Measurements from ENCODE around the gene HSBP1L1.

HSBP1L1 gene

GRCh38 chr18:80000877-80001276, 36.4 kb downstream of the HSBP1L1 start:
- no peak overlapping the region for H4K8ac ChIP-seq (ENCODE audit: low read length)
- no peak overlapping the region for H2BK5ac ChIP-seq (ENCODE audit: low read depth, low read length, poor library complexity, severe bottlenecking)
- no peak overlapping the region for H3K4me3 ChIP-seq (ENCODE audit: insufficient read depth in 1 of 2, low read depth in 1 of 2, low read length in 2 of 2)
- no peak overlapping the region for H3K18ac ChIP-seq (ENCODE audit: low read depth in 1 of 2, low read length in 2 of 2)
- no peak overlapping the region for H2BK12ac ChIP-seq (ENCODE audit: low read length in 2 of 2)
- no peak overlapping the region for H2AK5ac ChIP-seq (ENCODE audit: low read length, severe bottlenecking)
- no peak overlapping the region for H3K9ac ChIP-seq (ENCODE audit: low read length)
- WGBS, result 78% methylated on average over 3 of the region's 3 CpGs
- H3K23ac ChIP-seq (ENCODE audit: low read length in 2 of 2), result no peak overlapping the region
- no peak overlapping the region for H2BK120ac ChIP-seq (ENCODE audit: low read depth, low read length)
- no peak overlapping the region for H2BK15ac ChIP-seq (ENCODE audit: low read depth, poor library complexity, severe bottlenecking)
- H3K4me1 ChIP-seq (ENCODE audit: control insufficient read depth, insufficient read depth, low read depth, low read length), result peaks cover 2% of the 10 kb centered on the region
- no peak overlapping the region for H4K91ac ChIP-seq (ENCODE audit: low read length)
- no peak overlapping the region for H3K14ac ChIP-seq (ENCODE audit: low read length in 2 of 2)
- no peaks in the 10 kb centered on the region for H3K79me1 ChIP-seq (replicated peaks; ENCODE audit: low read length, poor library complexity, severe bottlenecking)
- no peak overlapping the region for H3K27ac ChIP-seq (ENCODE audit: low read length, poor library complexity, severe bottlenecking)
- H3K4me2 ChIP-seq (ENCODE audit: low read length, poor library complexity, severe bottlenecking), result no peak overlapping the region
- no peaks in the 10 kb centered on the region for H3K36me3 ChIP-seq (ENCODE audit: control insufficient read depth in 1 of 2, insufficient read depth in 2 of 2, low read depth in 1 of 2, low read length in 2 of 2)
- no peak overlapping the region for H3K4ac ChIP-seq (ENCODE audit: low read depth in 1 of 2, low read length in 2 of 2)
- no peaks in the 10 kb centered on the region for H3K27me3 ChIP-seq (ENCODE audit: control insufficient read depth in 1 of 2, insufficient read depth in 1 of 2, low read length in 2 of 2)
- no peak for DNase-seq
- peaks cover 5% of the 10 kb centered on the region for H3K9me3 ChIP-seq (ENCODE audit: control insufficient read depth, low read length)
- H2AFZ ChIP-seq (ENCODE audit: low read depth, low read length), result no peak overlapping the region

GRCh38 chr18:80002468-80002867, 38.0 kb downstream of the HSBP1L1 start:
- H3K9ac ChIP-seq (ENCODE audit: low read length), result no peak overlapping the region
- no peak overlapping the region for H3K27ac ChIP-seq (ENCODE audit: low read length, poor library complexity, severe bottlenecking)
- H2BK5ac ChIP-seq (ENCODE audit: low read depth, low read length, poor library complexity, severe bottlenecking), result no peak overlapping the region
- peaks cover 5% of the 10 kb centered on the region for H3K9me3 ChIP-seq (ENCODE audit: control insufficient read depth, low read length)
- H2AFZ ChIP-seq (ENCODE audit: low read depth, low read length), result no peak overlapping the region
- H3K14ac ChIP-seq (ENCODE audit: low read length in 2 of 2), result no peak overlapping the region
- H4K91ac ChIP-seq (ENCODE audit: low read length), result no peak overlapping the region
- no peak overlapping the region for H3K4me2 ChIP-seq (ENCODE audit: low read length, poor library complexity, severe bottlenecking)
- H3K4me1 ChIP-seq (ENCODE audit: control insufficient read depth, insufficient read depth, low read depth, low read length), result peaks cover 2% of the 10 kb centered on the region
- no peak overlapping the region for H2AK5ac ChIP-seq (ENCODE audit: low read length, severe bottlenecking)
- no peak overlapping the region for H3K4ac ChIP-seq (ENCODE audit: low read depth in 1 of 2, low read length in 2 of 2)
- DNase-seq, result no peak
- no peak overlapping the region for H3K18ac ChIP-seq (ENCODE audit: low read depth in 1 of 2, low read length in 2 of 2)
- H3K79me1 ChIP-seq (replicated peaks; ENCODE audit: low read length, poor library complexity, severe bottlenecking), result no peaks in the 10 kb centered on the region
- H4K8ac ChIP-seq (ENCODE audit: low read length), result no peak overlapping the region
- 88% methylated on average over 5 of the region's 5 CpGs for WGBS
- no peak overlapping the region for H2BK15ac ChIP-seq (ENCODE audit: low read depth, poor library complexity, severe bottlenecking)
- no peak overlapping the region for H2BK120ac ChIP-seq (ENCODE audit: low read depth, low read length)
- H3K27me3 ChIP-seq (ENCODE audit: control insufficient read depth in 1 of 2, insufficient read depth in 1 of 2, low read length in 2 of 2), result no peaks in the 10 kb centered on the region
- no peaks in the 10 kb centered on the region for H3K36me3 ChIP-seq (ENCODE audit: control insufficient read depth in 1 of 2, insufficient read depth in 2 of 2, low read depth in 1 of 2, low read length in 2 of 2)
- no peak overlapping the region for H3K4me3 ChIP-seq (ENCODE audit: insufficient read depth in 1 of 2, low read depth in 1 of 2, low read length in 2 of 2)
- no peak overlapping the region for H3K23ac ChIP-seq (ENCODE audit: low read length in 2 of 2)
- H2BK12ac ChIP-seq (ENCODE audit: low read length in 2 of 2), result no peak overlapping the region

- 83% methylated on average over 12 of the region's 12 CpGs for WGBS
- no peak overlapping the region for H3K14ac ChIP-seq (ENCODE audit: low read length in 2 of 2)
- H2BK15ac ChIP-seq (ENCODE audit: low read depth, poor library complexity, severe bottlenecking), result no peak overlapping the region
- H4K91ac ChIP-seq (ENCODE audit: low read length), result no peak overlapping the region
- H2BK120ac ChIP-seq (ENCODE audit: low read depth, low read length), result no peak overlapping the region
- no peak overlapping the region for H3K4me3 ChIP-seq (ENCODE audit: insufficient read depth in 1 of 2, low read depth in 1 of 2, low read length in 2 of 2)
- H3K79me1 ChIP-seq (replicated peaks; ENCODE audit: low read length, poor library complexity, severe bottlenecking), result no peaks in the 10 kb centered on the region
- H3K18ac ChIP-seq (ENCODE audit: low read depth in 1 of 2, low read length in 2 of 2), result no peak overlapping the region
- H2AFZ ChIP-seq (ENCODE audit: low read depth, low read length), result no peak overlapping the region
- H3K36me3 ChIP-seq (ENCODE audit: control insufficient read depth in 1 of 2, insufficient read depth in 2 of 2, low read depth in 1 of 2, low read length in 2 of 2), result no peaks in the 10 kb centered on the region
- no peak overlapping the region for H3K23ac ChIP-seq (ENCODE audit: low read length in 2 of 2)
- H2BK5ac ChIP-seq (ENCODE audit: low read depth, low read length, poor library complexity, severe bottlenecking), result no peak overlapping the region
- no peak for DNase-seq
- no peak overlapping the region for H3K4ac ChIP-seq (ENCODE audit: low read depth in 1 of 2, low read length in 2 of 2)
- no peak overlapping the region for H3K9ac ChIP-seq (ENCODE audit: low read length)
- no peak overlapping the region for H3K4me2 ChIP-seq (ENCODE audit: low read length, poor library complexity, severe bottlenecking)
- H2BK12ac ChIP-seq (ENCODE audit: low read length in 2 of 2), result no peak overlapping the region
- H3K27me3 ChIP-seq (ENCODE audit: control insufficient read depth in 1 of 2, insufficient read depth in 1 of 2, low read length in 2 of 2), result no peaks in the 10 kb centered on the region
- H3K4me1 ChIP-seq (ENCODE audit: control insufficient read depth, insufficient read depth, low read depth, low read length), result peaks cover 2% of the 10 kb centered on the region
- H4K8ac ChIP-seq (ENCODE audit: low read length), result no peak overlapping the region
- H3K27ac ChIP-seq (ENCODE audit: low read length, poor library complexity, severe bottlenecking), result no peak overlapping the region
- H3K9me3 ChIP-seq (ENCODE audit: control insufficient read depth, low read length), result peaks cover 5% of the 10 kb centered on the region
- no peak overlapping the region for H2AK5ac ChIP-seq (ENCODE audit: low read length, severe bottlenecking)
These were observed 40.3 kb downstream of the HSBP1L1 start for GRCh38 chr18:80004600-80005342.

- H4K91ac ChIP-seq (ENCODE audit: low read length), result no peak overlapping the region
- peaks cover 2% of the 10 kb centered on the region for H3K4me1 ChIP-seq (ENCODE audit: control insufficient read depth, insufficient read depth, low read depth, low read length)
- H2BK5ac ChIP-seq (ENCODE audit: low read depth, low read length, poor library complexity, severe bottlenecking), result no peak overlapping the region
- no peak overlapping the region for H2AFZ ChIP-seq (ENCODE audit: low read depth, low read length)
- 71% methylated on average over 7 of the region's 7 CpGs for WGBS
- no peaks in the 10 kb centered on the region for H3K36me3 ChIP-seq (ENCODE audit: control insufficient read depth in 1 of 2, insufficient read depth in 2 of 2, low read depth in 1 of 2, low read length in 2 of 2)
- no peaks in the 10 kb centered on the region for H3K9me3 ChIP-seq (ENCODE audit: control insufficient read depth, low read length)
- no peak overlapping the region for H3K23ac ChIP-seq (ENCODE audit: low read length in 2 of 2)
- no peak overlapping the region for H3K4me2 ChIP-seq (ENCODE audit: low read length, poor library complexity, severe bottlenecking)
- no peaks in the 10 kb centered on the region for H3K27me3 ChIP-seq (ENCODE audit: control insufficient read depth in 1 of 2, insufficient read depth in 1 of 2, low read length in 2 of 2)
- no peak overlapping the region for H2AK5ac ChIP-seq (ENCODE audit: low read length, severe bottlenecking)
- no peak overlapping the region for H4K8ac ChIP-seq (ENCODE audit: low read length)
- no peak overlapping the region for H3K9ac ChIP-seq (ENCODE audit: low read length)
- no peak overlapping the region for H2BK12ac ChIP-seq (ENCODE audit: low read length in 2 of 2)
- no peak overlapping the region for H3K4me3 ChIP-seq (ENCODE audit: insufficient read depth in 1 of 2, low read depth in 1 of 2, low read length in 2 of 2)
- H2BK15ac ChIP-seq (ENCODE audit: low read depth, poor library complexity, severe bottlenecking), result no peak overlapping the region
- H3K79me1 ChIP-seq (replicated peaks; ENCODE audit: low read length, poor library complexity, severe bottlenecking), result no peaks in the 10 kb centered on the region
- no peak for DNase-seq
- no peak overlapping the region for H2BK120ac ChIP-seq (ENCODE audit: low read depth, low read length)
- no peak overlapping the region for H3K4ac ChIP-seq (ENCODE audit: low read depth in 1 of 2, low read length in 2 of 2)
- no peak overlapping the region for H3K18ac ChIP-seq (ENCODE audit: low read depth in 1 of 2, low read length in 2 of 2)
- H3K14ac ChIP-seq (ENCODE audit: low read length in 2 of 2), result no peak overlapping the region
- no peak overlapping the region for H3K27ac ChIP-seq (ENCODE audit: low read length, poor library complexity, severe bottlenecking)
These were observed 42.3 kb downstream of the HSBP1L1 start for GRCh38 chr18:80006724-80007123.
